SK-N-SH (cell line): ENCODE results near the gene CHPF2. TPM values are rescaled to one million over a fixed set of nuclear protein-coding genes. Genes with fewer than 3 reads are reported as not detected.

Experiments
- CTCF ChIA-PET: fragments of 300-600, 350-600 bp; formaldehyde crosslinking; extraction: SDS; loops from one replicate; lab custom pipeline; 2021; lab: Yijun Ruan, JAX
- POLR2A ChIA-PET: fragments of 350-600 bp; sonication (Branson Sonifier 250); formaldehyde crosslinking; extraction: SDS; loops from one replicate; lab custom pipeline; 2020; ENCODE audit warnings: antibody characterized with exemption, inconsistent platforms; lab: Yijun Ruan, JAX
- DNase-seq: peaks from one replicate; pipeline ENCODE4 v3.0.0; 2012
- H2AFZ ChIP-seq: fragments of 200-600 bp; sonication (generic); 2 replicates; pipeline ENCODE4 v1.8.1; 2016; ENCODE audit warnings: antibody characterized with exemption, mild to moderate bottlenecking, low read depth
- H3F3A ChIP-seq: fragments of 200-600 bp; sonication (generic); replicated peaks from 2 replicates; pipeline ENCODE3; 2016; ENCODE audit warnings: antibody characterized with exemption, mild to moderate bottlenecking; ENCODE audit not compliant: insufficient read depth
- H3K27ac ChIP-seq, 2 experiments: fragments of 200-500 bp in 1 of 2; fragments of 200-600 bp in 1 of 2; sonication (Bioruptor generic) in 1 of 2; sonication (generic), shearing (Covaris generic) in 1 of 2; 2 replicates each; pipeline versions ENCODE4 v1.5.1 to v1.6.1; 2014 to 2016; ENCODE audit warnings: low read depth in 2 of 2, inconsistent platforms in 1 of 2, low read length in 1 of 2, mild to moderate bottlenecking in 1 of 2, mixed read lengths in 1 of 2
- H3K27me3 ChIP-seq: fragments of 200-600 bp; sonication (generic), shearing (Covaris generic); 2 replicates; pipeline ENCODE4 v1.6.1; 2016; ENCODE audit warnings: mixed run types; ENCODE audit not compliant: insufficient read depth
- H3K36me3 ChIP-seq, 2 experiments: fragments of 200-500 bp in 1 of 2; fragments of 200-600 bp in 1 of 2; sonication (Bioruptor generic) in 1 of 2; sonication (generic) in 1 of 2; replicated peaks in 1 of 2; 2 replicates each; pipeline versions ENCODE3 to v1.5.1; 2014 to 2016; ENCODE audit warnings: low read length in 1 of 2, mild to moderate bottlenecking in 1 of 2; ENCODE audit not compliant: insufficient read depth in 2 of 2, control insufficient read depth in 1 of 2
- H3K4me1 ChIP-seq, 2 experiments: fragments of 200-500 bp in 1 of 2; fragments of 200-600 bp in 1 of 2; sonication (Bioruptor generic) in 1 of 2; sonication (generic), shearing (Covaris generic) in 1 of 2; 2 replicates each; pipeline versions ENCODE4 v1.5.1 to v1.6.1; 2014 to 2016; ENCODE audit warnings: low read depth in 1 of 2, low read length in 1 of 2, mixed run types in 1 of 2; ENCODE audit not compliant: insufficient read depth in 2 of 2, control insufficient read depth in 1 of 2
- H3K4me2 ChIP-seq: fragments of 200-600 bp; sonication (generic), shearing (Covaris generic); 2 replicates; pipeline ENCODE4 v1.6.1; 2017; ENCODE audit warnings: mixed run types
- H3K4me3 ChIP-seq, 2 experiments: fragments of 200-500 bp in 1 of 2; fragments of 200-600 bp in 1 of 2; sonication (Bioruptor generic) in 1 of 2; sonication (generic), shearing (Covaris generic) in 1 of 2; 2 replicates each; pipeline versions ENCODE4 v1.5.1 to v1.8.1; 2014 to 2016; ENCODE audit warnings: low read depth in 2 of 2, inconsistent platforms in 1 of 2, low read length in 1 of 2, mild to moderate bottlenecking in 1 of 2, mixed read lengths in 1 of 2, moderate library complexity in 1 of 2
- H3K79me2 ChIP-seq: fragments of 200-600 bp; sonication (generic); 2 replicates; pipeline ENCODE4 v1.8.1; 2017; ENCODE audit warnings: mild to moderate bottlenecking; ENCODE audit not compliant: insufficient read depth
- H3K9ac ChIP-seq: fragments of 200-600 bp; sonication (generic); 2 replicates; pipeline ENCODE4 v1.6.1; 2017; ENCODE audit warnings: mixed run types
- H3K9me2 ChIP-seq: fragments of 200-600 bp; sonication (generic); 2 replicates; pipeline ENCODE4 v1.6.1; 2017; ENCODE audit warnings: mixed run types
- H3K9me3 ChIP-seq: fragments of 200-600 bp; sonication (generic); 2 replicates; pipeline ENCODE4 v1.6.1; 2017; ENCODE audit warnings: mixed run types, mild to moderate bottlenecking, moderate library complexity
- H4K20me1 ChIP-seq: fragments of 200-600 bp; sonication (generic); 2 replicates; pipeline ENCODE4 v1.6.1; 2017; ENCODE audit warnings: mild to moderate bottlenecking, mixed run types; ENCODE audit not compliant: insufficient read depth
- EP300 ChIP-seq, 2 experiments: IDR thresholded peaks; 2 replicates each; pipeline versions ENCODE4 v1.4.0 to v1.6.1; 2012; ENCODE audit warnings: borderline replicate concordance in 1 of 2, low read depth in 1 of 2, low read length in 1 of 2
- EZH2phosphoT487 ChIP-seq: fragments of 200-600 bp; sonication (generic); IDR thresholded peaks from 2 replicates; pipeline ENCODE4 v1.6.1; 2017; ENCODE audit warnings: low read depth, mixed run types, mild to moderate bottlenecking, antibody characterized with exemption, moderate library complexity, borderline replicate concordance
- FOSL2 ChIP-seq: IDR thresholded peaks from 2 replicates; pipeline ENCODE4 v1.4.0; 2012; ENCODE audit warnings: low read depth, mild to moderate bottlenecking, moderate library complexity, borderline replicate concordance
- FOXM1 ChIP-seq: IDR thresholded peaks from 2 replicates; pipeline ENCODE4 v1.4.0; 2012; ENCODE audit warnings: low read depth, mild to moderate bottlenecking
- GABPA ChIP-seq: IDR thresholded peaks from 2 replicates; pipeline ENCODE4 v1.4.0; 2012; ENCODE audit warnings: low read depth, mild to moderate bottlenecking
- GATA2 ChIP-seq: sonication (generic); formaldehyde crosslinking; IDR thresholded peaks from 2 replicates; pipeline ENCODE4 v1.5.0; 2020; ENCODE audit warnings: mild to moderate bottlenecking, missing genetic modification reagents
- MXI1 ChIP-seq: IDR thresholded peaks from 2 replicates; pipeline ENCODE4 v1.6.1; 2012; ENCODE audit warnings: mild to moderate bottlenecking, low read depth, low read length, improper control_type of control experiment
- NRF1 ChIP-seq: IDR thresholded peaks from 2 replicates; pipeline ENCODE4 v1.6.1; 2012; ENCODE audit warnings: low read depth, mild to moderate bottlenecking, low read length
- PBX3 ChIP-seq: IDR thresholded peaks from 2 replicates; pipeline ENCODE4; 2012
- POLR2AphosphoS5 ChIP-seq: IDR thresholded peaks from 2 replicates; pipeline ENCODE4 v1.6.1; 2012; ENCODE audit warnings: low read depth, low read length
- RCOR1 ChIP-seq: fragments of 150-350 bp; IDR thresholded peaks from 2 replicates; pipeline ENCODE4 v1.6.1; 2017; ENCODE audit warnings: antibody characterized with exemption, low read length
- RFX5 ChIP-seq: IDR thresholded peaks from 2 replicates; pipeline ENCODE4 v1.6.1; 2012; ENCODE audit warnings: mild to moderate bottlenecking, improper control_type of control experiment, low read length
- SIN3A ChIP-seq: IDR thresholded peaks from 2 replicates; pipeline ENCODE4 v1.6.1; 2012; ENCODE audit warnings: low read depth, mild to moderate bottlenecking, low read length, moderate library complexity, borderline replicate concordance
- TAF1 ChIP-seq: IDR thresholded peaks from 2 replicates; pipeline ENCODE4 v1.6.1; 2012; ENCODE audit warnings: low read depth, mild to moderate bottlenecking, low read length, moderate library complexity, borderline replicate concordance
- TEAD4 ChIP-seq: IDR thresholded peaks from 2 replicates; pipeline ENCODE4 v1.4.0; 2012; ENCODE audit warnings: mild to moderate bottlenecking, borderline replicate concordance; ENCODE audit not compliant: insufficient read depth
- USF1 ChIP-seq: IDR thresholded peaks from 2 replicates; pipeline ENCODE4 v1.4.0; 2012; ENCODE audit warnings: low read depth, borderline replicate concordance
- YY1 ChIP-seq: IDR thresholded peaks from 2 replicates; pipeline ENCODE4 v1.4.0; 2012; ENCODE audit warnings: low read depth, mild to moderate bottlenecking
- WGBS: methylation state at CpG from one replicate; pipeline ENCODE4 v1.1.6; 2017; ENCODE audit warnings: low lambda C conversion rate; 5-methylcytosine and 5-hydroxymethylcytosine counted together
- polyA plus RNA-seq, 3 experiments: library from polyadenylated mRNA; depleted of rRNA; stranded (reverse); fragments of >200 nt; gene quantifications; 2 replicates each; pipeline ENCODE4 v1.2.3, GENCODE V29; 2012
- TF ChIP-seq, protein P1 (sequence below): IDR thresholded peaks from 2 replicates; pipeline ENCODE4 v1.6.1; 2012; ENCODE audit warnings: mild to moderate bottlenecking, low read depth, low read length, moderate library complexity
- TF ChIP-seq, protein P2 (sequence below): fragments of 200-600 bp; sonication (generic); IDR thresholded peaks from 2 replicates; pipeline ENCODE4 v1.6.1; 2017; ENCODE audit warnings: antibody characterized with exemption, mild to moderate bottlenecking, moderate library complexity
- TF ChIP-seq, protein P3 (sequence below): fragments of 150-350 bp; IDR thresholded peaks from 2 replicates; pipeline ENCODE4 v1.6.1; 2017; ENCODE audit warnings: antibody characterized with exemption, low read length, low read depth, borderline replicate concordance

Gene CHPF2
- polyA plus RNA-seq, 1 of the 3 experiments (the other 2 are of a cell fraction), result 68.6 TPM

GRCh38 chr7:151218170-151218569 is 14.1 kb upstream of the CHPF2 start:
- ChIA-PET CTCF (interaction anchor here (1.2 to 4.0 kb wide), 6 partner anchors 18 to 107 kb away, joined by 3 to 16 read pairs (median 4); no protein-coding TSS in a partner anchor), POLR2A (interaction anchor here (1.4 kb wide), 1 partner anchor 9 kb away, joined by 5 read pairs; the partner anchor contains the start of gene ABCF2)
- Histone ChIP-seq H3K36me3 (peaks cover 71 to 79% of the 10 kb centered on the region in 2 experiments), H3K27me3 (no peaks in the 10 kb centered on the region), H3F3A (no peaks in the 10 kb centered on the region), H2AFZ (no peak overlapping the region), H3K9ac (no peak overlapping the region), H3K4me3 (no peak overlapping the region), H3K27ac (no peak overlapping the region), H4K20me1 (no peaks in the 10 kb centered on the region), H3K9me2 (no peaks in the 10 kb centered on the region), H3K4me1 (no peaks in the 10 kb centered on the region), H3K79me2 (0 out of 2 replicates have a peak, but pooled peaks cover 3% of the 10 kb centered on the region), H3K4me2 (no peak overlapping the region), H3K9me3 (no peaks in the 10 kb centered on the region)
- WGBS, result 94% methylated on average over 9 of the region's 9 CpGs
- DNase-seq, result no peak
- TF ChIP-seq RCOR1 (no peak), NRF1 (no peak), USF1 (no peak), FOSL2 (no peak), SIN3A (no peak), FOXM1 (no peak), GATA2 (CRISPR knock-in tag) (no peak), EP300 (IDR thresholded peaks at IDR 0.05; ENCODE audit: borderline replicate concordance in 1 of 2, low read depth in 1 of 2, low read length in 1 of 2) (no peak), EZH2phosphoT487 (no peak), TAF1 (no peak), TEAD4 (no peak), YY1 (no peak), MXI1 (no peak), GABPA (no peak), RFX5 (no peak), POLR2AphosphoS5 (no peak), PBX3 (no peak)
- TF ChIP-seq, protein P1, sequence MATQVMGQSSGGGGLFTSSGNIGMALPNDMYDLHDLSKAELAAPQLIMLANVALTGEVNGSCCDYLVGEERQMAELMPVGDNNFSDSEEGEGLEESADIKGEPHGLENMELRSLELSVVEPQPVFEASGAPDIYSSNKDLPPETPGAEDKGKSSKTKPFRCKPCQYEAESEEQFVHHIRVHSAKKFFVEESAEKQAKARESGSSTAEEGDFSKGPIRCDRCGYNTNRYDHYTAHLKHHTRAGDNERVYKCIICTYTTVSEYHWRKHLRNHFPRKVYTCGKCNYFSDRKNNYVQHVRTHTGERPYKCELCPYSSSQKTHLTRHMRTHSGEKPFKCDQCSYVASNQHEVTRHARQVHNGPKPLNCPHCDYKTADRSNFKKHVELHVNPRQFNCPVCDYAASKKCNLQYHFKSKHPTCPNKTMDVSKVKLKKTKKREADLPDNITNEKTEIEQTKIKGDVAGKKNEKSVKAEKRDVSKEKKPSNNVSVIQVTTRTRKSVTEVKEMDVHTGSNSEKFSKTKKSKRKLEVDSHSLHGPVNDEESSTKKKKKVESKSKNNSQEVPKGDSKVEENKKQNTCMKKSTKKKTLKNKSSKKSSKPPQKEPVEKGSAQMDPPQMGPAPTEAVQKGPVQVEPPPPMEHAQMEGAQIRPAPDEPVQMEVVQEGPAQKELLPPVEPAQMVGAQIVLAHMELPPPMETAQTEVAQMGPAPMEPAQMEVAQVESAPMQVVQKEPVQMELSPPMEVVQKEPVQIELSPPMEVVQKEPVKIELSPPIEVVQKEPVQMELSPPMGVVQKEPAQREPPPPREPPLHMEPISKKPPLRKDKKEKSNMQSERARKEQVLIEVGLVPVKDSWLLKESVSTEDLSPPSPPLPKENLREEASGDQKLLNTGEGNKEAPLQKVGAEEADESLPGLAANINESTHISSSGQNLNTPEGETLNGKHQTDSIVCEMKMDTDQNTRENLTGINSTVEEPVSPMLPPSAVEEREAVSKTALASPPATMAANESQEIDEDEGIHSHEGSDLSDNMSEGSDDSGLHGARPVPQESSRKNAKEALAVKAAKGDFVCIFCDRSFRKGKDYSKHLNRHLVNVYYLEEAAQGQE, result no peak
- TF ChIP-seq, protein P2, sequence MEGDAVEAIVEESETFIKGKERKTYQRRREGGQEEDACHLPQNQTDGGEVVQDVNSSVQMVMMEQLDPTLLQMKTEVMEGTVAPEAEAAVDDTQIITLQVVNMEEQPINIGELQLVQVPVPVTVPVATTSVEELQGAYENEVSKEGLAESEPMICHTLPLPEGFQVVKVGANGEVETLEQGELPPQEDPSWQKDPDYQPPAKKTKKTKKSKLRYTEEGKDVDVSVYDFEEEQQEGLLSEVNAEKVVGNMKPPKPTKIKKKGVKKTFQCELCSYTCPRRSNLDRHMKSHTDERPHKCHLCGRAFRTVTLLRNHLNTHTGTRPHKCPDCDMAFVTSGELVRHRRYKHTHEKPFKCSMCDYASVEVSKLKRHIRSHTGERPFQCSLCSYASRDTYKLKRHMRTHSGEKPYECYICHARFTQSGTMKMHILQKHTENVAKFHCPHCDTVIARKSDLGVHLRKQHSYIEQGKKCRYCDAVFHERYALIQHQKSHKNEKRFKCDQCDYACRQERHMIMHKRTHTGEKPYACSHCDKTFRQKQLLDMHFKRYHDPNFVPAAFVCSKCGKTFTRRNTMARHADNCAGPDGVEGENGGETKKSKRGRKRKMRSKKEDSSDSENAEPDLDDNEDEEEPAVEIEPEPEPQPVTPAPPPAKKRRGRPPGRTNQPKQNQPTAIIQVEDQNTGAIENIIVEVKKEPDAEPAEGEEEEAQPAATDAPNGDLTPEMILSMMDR, result no peak
- TF ChIP-seq, protein P3, sequence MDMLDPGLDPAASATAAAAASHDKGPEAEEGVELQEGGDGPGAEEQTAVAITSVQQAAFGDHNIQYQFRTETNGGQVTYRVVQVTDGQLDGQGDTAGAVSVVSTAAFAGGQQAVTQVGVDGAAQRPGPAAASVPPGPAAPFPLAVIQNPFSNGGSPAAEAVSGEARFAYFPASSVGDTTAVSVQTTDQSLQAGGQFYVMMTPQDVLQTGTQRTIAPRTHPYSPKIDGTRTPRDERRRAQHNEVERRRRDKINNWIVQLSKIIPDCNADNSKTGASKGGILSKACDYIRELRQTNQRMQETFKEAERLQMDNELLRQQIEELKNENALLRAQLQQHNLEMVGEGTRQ, result no peak
